GM19351 (cell line): Measurements from ENCODE around the gene ABCA2.
"Not testable (repeated sequence)": the region's sequence is repeated elsewhere in the genome, so short reads cannot be mapped to it uniquely, and the experiment has no call there.

ENCODE experiments used
- ATAC-seq: cut with Tn5 transposase; IDR thresholded peaks from one replicate; pipeline ENCODE4 v1.9.1; 2021; ENCODE audit warnings: mild to moderate bottlenecking, moderate library complexity; ENCODE audit not compliant: unreplicated experiment

Gene ABCA2

GRCh38 chr9:137017791-137018497, 10.1 kb downstream of the ABCA2 start:
- ATAC-seq = no peak

- no peak for ATAC-seq
Measured at GRCh38 chr9:137017071-137017470, 11.0 kb downstream of the ABCA2 start.

- no peak for ATAC-seq
Measured at GRCh38 chr9:137016436-137016835, 11.6 kb downstream of the ABCA2 start.

GRCh38 chr9:137015976-137016375, 12.1 kb downstream of the ABCA2 start:
- ATAC-seq = no peak

GRCh38 chr9:137015540-137015930, 12.5 kb downstream of the ABCA2 start:
- ATAC-seq = no peak

GRCh38 chr9:137014776-137015539, 13.1 kb downstream of the ABCA2 start:
- no peak for ATAC-seq

GRCh38 chr9:137014166-137014565, 13.9 kb downstream of the ABCA2 start:
- ATAC-seq = no peak

- ATAC-seq = no peak
Measured at GRCh38 chr9:137013571-137013940, 14.5 kb downstream of the ABCA2 start.

- no peak for ATAC-seq
Measured at GRCh38 chr9:137012694-137013570, 15.1 kb downstream of the ABCA2 start.

- ATAC-seq = no peak
Measured at GRCh38 chr9:137011907-137012675, 15.9 kb downstream of the ABCA2 start.

- no peak for ATAC-seq
Measured at GRCh38 chr9:137011156-137011555, 16.9 kb downstream of the ABCA2 start.

- ATAC-seq = no peak
Measured at GRCh38 chr9:137009938-137010732, 17.9 kb downstream of the ABCA2 start.

- no peak for ATAC-seq
Measured at GRCh38 chr9:137009217-137009616, 18.8 kb downstream of the ABCA2 start.

- no peak for ATAC-seq
Measured at GRCh38 chr9:137008312-137008711, 19.7 kb downstream of the ABCA2 start.

- ATAC-seq = no peak
Measured at GRCh38 chr9:137007816-137008270, 20.2 kb downstream of the ABCA2 start.

- no peak for ATAC-seq
Measured at GRCh38 chr9:137007108-137007815, 20.8 kb downstream of the ABCA2 start.

- ATAC-seq = no peak
Measured at GRCh38 chr9:137006116-137007003, 21.7 kb downstream of the ABCA2 start.

- not testable (repeated sequence) for ATAC-seq
Measured at GRCh38 chr9:137004285-137004684, 23.8 kb downstream of the ABCA2 start.
